HepG2 (cell line): ENCODE results near the gene KRT17. TPM values are rescaled to one million over a fixed set of nuclear protein-coding genes. Genes with fewer than 3 reads are reported as not detected.

Experiments used
- ATAC-seq: fragments of 200-7000 bp; cut with Tn5 transposase; 3 replicates; pipeline ENCODE4 v1.9.1; 2020; ENCODE audit warnings: mild to moderate bottlenecking, moderate library complexity
- BruUV-seq: library from RNA; stranded (reverse); fragments of 400-500 nt; replicated peaks from 2 replicates; lab custom pipeline; 2021; lab: Mats Ljungman, UMichigan
- CTCF ChIA-PET: fragments of 300-600 bp; formaldehyde crosslinking; extraction: SDS; loops from one replicate; lab custom pipeline; 2021; ENCODE audit warnings: low total read pairs, inconsistent platforms, low intra/inter-chr PET ratio; lab: Yijun Ruan, JAX
- POLR2A ChIA-PET: fragments of 350-600 bp; sonication (Branson Sonifier 250); formaldehyde crosslinking; loops from one replicate; lab custom pipeline; 2020; ENCODE audit warnings: antibody characterized with exemption, inconsistent platforms; lab: Yijun Ruan, JAX
- DNase-seq: peaks from one replicate; pipeline ENCODE4 v3.0.0-alpha.2; 2015; ENCODE audit warnings: low spot score
- FAIRE-seq: peaks from 3 replicates; lab custom pipeline; 2011; peaks lifted over from hg19 to GRCh38; lab: Jason Lieb, UNC
- H2AFZ ChIP-seq: one replicate; pipeline ENCODE4 v1.6.1; 2011; ENCODE audit warnings: low read length, inconsistent platforms
- H3K27ac ChIP-seq: fragments of 300-600 bp; 3 replicates; pipeline ENCODE4 v1.8.0; 2011; ENCODE audit warnings: mixed run types, mild to moderate bottlenecking, mixed read lengths, low read length, inconsistent platforms; ENCODE audit not compliant: insufficient read depth; ENCODE audit errors: extremely low read length
- H3K27me3 ChIP-seq, 2 experiments: fragments of 200-600 bp in 1 of 2; 2 replicates in 1 of 2; 3 replicates in 1 of 2; pipeline versions ENCODE4 v1.6.0 to v1.8.0; 2011; ENCODE audit warnings: low read length in 2 of 2, mild to moderate bottlenecking in 2 of 2, moderate library complexity in 2 of 2, inconsistent platforms in 1 of 2; ENCODE audit not compliant: insufficient read depth in 2 of 2, control insufficient read depth in 1 of 2
- H3K36me3 ChIP-seq, 2 experiments: fragments of 200-600 bp in 1 of 2; replicated peaks in 1 of 2; 2 replicates in 1 of 2; 3 replicates in 1 of 2; pipeline versions ENCODE4 v1.5.1 to v1.8.0; 2011; ENCODE audit warnings: low read length in 2 of 2, inconsistent platforms in 1 of 2; ENCODE audit not compliant: insufficient read depth in 2 of 2, control insufficient read depth in 1 of 2
- H3K4me1 ChIP-seq: 2 replicates; pipeline ENCODE4 v1.5.1; 2012; ENCODE audit warnings: low read length, inconsistent platforms; ENCODE audit not compliant: insufficient read depth
- H3K4me2 ChIP-seq: 2 replicates; pipeline ENCODE4 v1.6.0; 2011; ENCODE audit warnings: low read depth, low read length, inconsistent platforms
- H3K4me3 ChIP-seq, 3 experiments: fragments of 200-600 bp in 1 of 3; sonication (generic), shearing (Covaris generic) in 1 of 3; replicated peaks in 1 of 3; 2 replicates each; pipeline ENCODE4 v1.5.1; 2011 to 2016; ENCODE audit warnings: low read length in 3 of 3, inconsistent platforms in 2 of 3, low read depth in 2 of 3, mild to moderate bottlenecking in 2 of 3, control low read depth in 1 of 3, mixed read lengths in 1 of 3; ENCODE audit not compliant: insufficient read depth in 1 of 3
- H3K79me2 ChIP-seq: one replicate; pipeline ENCODE4 v1.6.1; 2011; ENCODE audit warnings: low read length, inconsistent platforms; ENCODE audit not compliant: insufficient read depth
- H3K9ac ChIP-seq: 2 replicates; pipeline ENCODE4 v1.6.0; 2011; ENCODE audit warnings: mild to moderate bottlenecking, low read depth, low read length, inconsistent platforms; ENCODE audit not compliant: insufficient read depth
- H3K9me3 ChIP-seq: 2 replicates; pipeline ENCODE4 v1.5.1; 2012; ENCODE audit warnings: mild to moderate bottlenecking, low read length
- H4K20me1 ChIP-seq: 2 replicates; pipeline ENCODE4 v1.6.0; 2011; ENCODE audit warnings: inconsistent platforms, mild to moderate bottlenecking, low read length, moderate library complexity; ENCODE audit not compliant: insufficient read depth
- DR1 ChIP-seq: sonication (generic); formaldehyde crosslinking; IDR thresholded peaks from 2 replicates; pipeline ENCODE4 v1.8.0; 2021; ENCODE audit warnings: mild to moderate bottlenecking, missing genetic modification reagents, inconsistent platforms
- JUNB ChIP-seq: sonication (generic); formaldehyde crosslinking; IDR thresholded peaks from 2 replicates; pipeline ENCODE4 v1.8.0; 2022; ENCODE audit warnings: missing genetic modification reagents, mild to moderate bottlenecking, borderline replicate concordance
- KLF16 ChIP-seq, 2 experiments: sonication (generic) in 1 of 2; formaldehyde crosslinking in 1 of 2; IDR thresholded peaks; 2 replicates each; pipeline versions ENCODE4 v1.6.1 to v1.8.0; 2016 to 2023; ENCODE audit warnings: missing genetic modification reagents in 2 of 2, missing compliant biosample characterization in 1 of 2
- MXI1 ChIP-seq: IDR thresholded peaks from 3 replicates; pipeline ENCODE4 v1.6.1; 2012; ENCODE audit warnings: low read depth, low read length, inconsistent platforms, borderline replicate concordance
- ONECUT2 ChIP-seq: sonication (generic); formaldehyde crosslinking; IDR thresholded peaks from 2 replicates; pipeline ENCODE4 v1.4.0; 2020; ENCODE audit warnings: missing genetic modification reagents
- POGZ ChIP-seq: sonication (generic); formaldehyde crosslinking; IDR thresholded peaks from 2 replicates; pipeline ENCODE4 v1.4.0; 2020; ENCODE audit warnings: mild to moderate bottlenecking, missing genetic modification reagents
- POLR2AphosphoS2 ChIP-seq: IDR thresholded peaks from 2 replicates; pipeline ENCODE4 v1.6.1; 2011; ENCODE audit warnings: low read depth, low read length, improper control_type of control experiment
- SALL1 ChIP-seq: sonication (generic); formaldehyde crosslinking; IDR thresholded peaks from 2 replicates; pipeline ENCODE4 v1.8.0; 2022; ENCODE audit warnings: mild to moderate bottlenecking, missing genetic modification reagents
- SAP130 ChIP-seq: IDR thresholded peaks from 2 replicates; pipeline ENCODE4 v1.6.1; 2016; ENCODE audit warnings: low read depth
- SCMH1 ChIP-seq: sonication (generic); formaldehyde crosslinking; IDR thresholded peaks from 2 replicates; pipeline ENCODE4 v1.9.0; 2021; ENCODE audit warnings: missing genetic modification reagents, mild to moderate bottlenecking, borderline replicate concordance
- SNAPC2 ChIP-seq: sonication (generic); formaldehyde crosslinking; IDR thresholded peaks from 2 replicates; pipeline ENCODE4 v1.8.1; 2022; ENCODE audit warnings: mild to moderate bottlenecking, missing genetic modification reagents
- THAP11 ChIP-seq: IDR thresholded peaks from 2 replicates; pipeline ENCODE4 v1.6.1; 2016; ENCODE audit warnings: missing biosample characterization, missing genetic modification reagents
- ZBTB3 ChIP-seq: sonication (generic); formaldehyde crosslinking; IDR thresholded peaks from 2 replicates; pipeline ENCODE4 v1.4.0; 2020; ENCODE audit warnings: low read depth, mild to moderate bottlenecking, moderate library complexity, missing genetic modification reagents, borderline replicate concordance
- ZNF263 ChIP-seq: sonication (generic); formaldehyde crosslinking; IDR thresholded peaks from 2 replicates; pipeline ENCODE4 v1.4.0; 2020; ENCODE audit warnings: missing genetic modification reagents
- ZNF510 ChIP-seq: sonication (generic); formaldehyde crosslinking; IDR thresholded peaks from 2 replicates; pipeline ENCODE4 v1.4.0; 2020; ENCODE audit warnings: low read depth, mild to moderate bottlenecking, missing genetic modification reagents
- ZNF550 ChIP-seq: sonication (generic); formaldehyde crosslinking; IDR thresholded peaks from 2 replicates; pipeline ENCODE4 v1.4.0; 2020; ENCODE audit warnings: mild to moderate bottlenecking, missing genetic modification reagents, borderline replicate concordance
- ZNF556 ChIP-seq: sonication (generic); formaldehyde crosslinking; IDR thresholded peaks from 2 replicates; pipeline ENCODE4 v1.4.0; 2020; ENCODE audit warnings: mild to moderate bottlenecking, missing genetic modification reagents, borderline replicate concordance
- ZNF598 ChIP-seq: sonication (generic); formaldehyde crosslinking; IDR thresholded peaks from 2 replicates; pipeline ENCODE4 v1.5.1; 2020; ENCODE audit warnings: mild to moderate bottlenecking, missing genetic modification reagents, borderline replicate concordance
- WGBS: methylation state at CpG from one replicate; pipeline ENCODE4 v1.1.6; 2017; ENCODE audit warnings: low lambda C conversion rate; 5-methylcytosine and 5-hydroxymethylcytosine counted together
- in situ Hi-C: cut with HindIII; loops from 2 replicates; pipeline ENCODE4 v1.10.0; 2017; ENCODE audit warnings: low pct_unique_long_range_greater_than_20kb; ENCODE audit not compliant: extremely low pct_ligation_motif_present
- intact Hi-C: fragments of 100-400 bp; cut with micrococcal nuclease; formaldehyde crosslinking; loops from one replicate; pipeline ENCODE4 v1.10.0; 2022; ENCODE audit not compliant: unreplicated experiment
- polyA plus RNA-seq, 8 experiments: library from polyadenylated mRNA; depleted of rRNA in 3 of 8; stranded (reverse) in 7 of 8; unstranded in 1 of 8; fragments of >200 nt; fragmentation: Illumina TruSeq in 4 of 8; extraction: Trizol in 4 of 8; gene quantifications; 2 replicates each; pipeline versions ENCODE4 v1.2.1 to v1.2.3, GENCODE V29; 2011 to 2016; ENCODE audit warnings: low read depth in 4 of 8, missing spikeins in 1 of 8, mixed read lengths in 1 of 8; ENCODE audit not compliant: insufficient read depth in 1 of 8
- total RNA-seq, 5 experiments: library from RNA; depleted of rRNA; stranded (reverse); fragments of >200 nt; fragmentation: Illumina TruSeq; extraction: Trizol; gene quantifications; 2 replicates each; pipeline ENCODE4 v1.2.3, GENCODE V29; 2016; ENCODE audit warnings: low read depth in 1 of 5
- TF ChIP-seq, protein P1 (sequence below): fragments of 450-650 bp; IDR thresholded peaks from 2 replicates; pipeline ENCODE4 v1.6.1; 2016
- TF ChIP-seq, protein P2 (sequence below): IDR thresholded peaks from 2 replicates; pipeline ENCODE4 v1.6.1; 2018; ENCODE audit warnings: missing genetic modification reagents

The KRT17 gene
- total and polyA plus RNA-seq, 2 of the 13 experiments (the other 11 are each of a cell fraction or from before 2014, with no cell fraction given) = 0.38 to 0.82 TPM

DNA sequence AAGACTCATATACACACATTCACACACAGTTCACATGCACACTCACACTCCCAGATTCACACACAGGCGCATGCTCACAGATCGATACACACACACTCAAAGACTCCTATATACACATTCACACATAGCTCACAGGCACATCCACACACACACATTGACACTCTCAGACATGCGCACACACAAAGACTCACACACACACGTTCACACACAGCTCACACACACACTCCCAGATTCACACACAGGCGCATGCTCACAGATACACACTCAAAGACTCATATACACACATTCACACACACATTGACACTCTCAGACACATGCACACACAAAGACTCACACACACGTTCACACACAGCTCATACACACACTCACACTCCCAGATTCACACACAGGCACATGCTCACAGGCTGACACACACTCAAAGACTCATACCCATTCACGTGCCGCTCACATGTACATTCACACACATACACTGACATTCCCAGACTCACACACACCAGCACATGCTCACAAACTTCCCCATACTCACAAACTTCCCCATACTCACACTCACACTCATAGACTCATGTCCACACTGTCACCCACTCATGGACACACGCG is 25.6 kb upstream of the KRT17 start (continued):
- TF ChIP-seq, protein P1, sequence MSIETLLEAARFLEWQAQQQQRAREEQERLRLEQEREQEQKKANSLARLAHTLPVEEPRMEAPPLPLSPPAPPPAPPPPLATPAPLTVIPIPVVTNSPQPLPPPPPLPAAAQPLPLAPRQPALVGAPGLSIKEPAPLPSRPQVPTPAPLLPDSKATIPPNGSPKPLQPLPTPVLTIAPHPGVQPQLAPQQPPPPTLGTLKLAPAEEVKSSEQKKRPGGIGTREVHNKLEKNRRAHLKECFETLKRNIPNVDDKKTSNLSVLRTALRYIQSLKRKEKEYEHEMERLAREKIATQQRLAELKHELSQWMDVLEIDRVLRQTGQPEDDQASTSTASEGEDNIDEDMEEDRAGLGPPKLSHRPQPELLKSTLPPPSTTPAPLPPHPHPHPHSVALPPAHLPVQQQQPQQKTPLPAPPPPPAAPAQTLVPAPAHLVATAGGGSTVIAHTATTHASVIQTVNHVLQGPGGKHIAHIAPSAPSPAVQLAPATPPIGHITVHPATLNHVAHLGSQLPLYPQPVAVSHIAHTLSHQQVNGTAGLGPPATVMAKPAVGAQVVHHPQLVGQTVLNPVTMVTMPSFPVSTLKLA = peak; percentile 86
- TF ChIP-seq, protein P2, sequence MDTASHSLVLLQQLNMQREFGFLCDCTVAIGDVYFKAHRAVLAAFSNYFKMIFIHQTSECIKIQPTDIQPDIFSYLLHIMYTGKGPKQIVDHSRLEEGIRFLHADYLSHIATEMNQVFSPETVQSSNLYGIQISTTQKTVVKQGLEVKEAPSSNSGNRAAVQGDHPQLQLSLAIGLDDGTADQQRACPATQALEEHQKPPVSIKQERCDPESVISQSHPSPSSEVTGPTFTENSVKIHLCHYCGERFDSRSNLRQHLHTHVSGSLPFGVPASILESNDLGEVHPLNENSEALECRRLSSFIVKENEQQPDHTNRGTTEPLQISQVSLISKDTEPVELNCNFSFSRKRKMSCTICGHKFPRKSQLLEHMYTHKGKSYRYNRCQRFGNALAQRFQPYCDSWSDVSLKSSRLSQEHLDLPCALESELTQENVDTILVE = no peak
- TF ChIP-seq SCMH1 (no peak), THAP11 (CRISPR knock-in tag) (no peak)

DNA sequence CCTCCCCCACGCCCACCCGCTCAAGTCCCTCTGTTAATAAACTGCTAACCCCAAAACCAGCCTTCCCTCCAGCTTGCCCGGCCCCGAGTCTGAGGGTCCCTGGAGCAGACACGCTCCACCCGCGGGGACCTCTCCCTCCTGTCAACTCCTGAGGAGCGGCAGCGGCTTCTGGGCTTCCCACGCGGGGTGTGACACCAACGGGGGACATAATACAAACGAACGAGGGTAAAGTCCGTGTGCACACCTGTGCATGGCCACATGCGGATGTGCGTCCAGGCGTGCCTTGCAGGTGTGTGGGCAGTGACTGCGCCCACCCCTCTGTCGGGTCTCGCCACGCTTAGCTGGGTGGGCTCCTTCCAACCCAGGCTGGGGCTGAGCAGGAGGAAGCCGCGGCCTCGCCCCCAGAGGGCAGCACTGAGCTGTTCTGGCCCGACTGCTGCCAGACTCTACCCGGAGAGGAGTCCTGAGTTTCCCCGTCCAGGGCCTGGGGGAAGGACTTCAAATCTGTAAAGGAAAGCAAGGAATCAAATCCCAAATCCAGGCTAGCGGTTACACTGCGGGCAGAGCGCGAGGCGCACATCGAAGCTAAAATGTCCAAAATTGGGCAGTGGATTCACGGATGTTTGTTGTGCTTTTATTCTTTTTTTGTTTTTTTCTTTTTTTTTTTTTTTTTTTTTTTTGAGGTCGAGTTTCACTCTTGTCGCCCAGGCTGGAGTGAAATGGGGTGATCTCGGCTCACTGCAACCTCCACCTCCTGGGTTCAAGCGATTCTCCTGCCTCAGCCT is 24.2 kb upstream of the KRT17 start:
- H3K36me3 ChIP-seq = no peaks in the 10 kb centered on the region
- H3K9ac ChIP-seq = peak overlapping the region; percentile 60
- CTCF ChIA-PET = interaction anchor here (1.0 to 11.1 kb wide), 10 partner anchors 12 to 845 kb away, joined by 3 to 242 read pairs (median 6); no protein-coding TSS in a partner anchor
- DNase-seq = peak; percentile 75
- peaks cover 5 to 20% of the 10 kb centered on the region in 2 experiments; a peak in 3 of 5 replicates for H3K27me3 ChIP-seq
- peak; percentile 90 for FAIRE-seq
- 4% methylated on average over 37 of the region's 39 CpGs for WGBS
- H3K4me3 ChIP-seq = peak overlapping the region; percentile 4 to 66 (median 37); a peak in 3 of 6 replicates
- H3K27ac ChIP-seq = no peak overlapping the region
- H3K9me3 ChIP-seq = no peaks in the 10 kb centered on the region
- H3K79me2 ChIP-seq = no peaks in the 10 kb centered on the region
- H2AFZ ChIP-seq = peak overlapping the region; percentile 75
- in situ Hi-C loops (no loop called here), intact Hi-C loops (loop anchor here (1.0 to 10.0 kb wide), 5 partner anchors 14 to 846 kb away; partner anchors contain the start of gene KRT9)
- H4K20me1 ChIP-seq = no peaks in the 10 kb centered on the region
- no TSS peak for BruUV-seq
- H3K4me2 ChIP-seq = peak overlapping the region; percentile 89
- peaks cover 33% of the 10 kb centered on the region for H3K4me1 ChIP-seq
- POLR2A ChIA-PET = interaction anchor here (0.9 to 1.1 kb wide), 3 partner anchors 14 to 100 kb away, joined by 4 to 7 read pairs (median 5); partner anchors contain the start of gene EIF1
- peak; percentile 89 for ATAC-seq
- TF ChIP-seq ZNF550 (CRISPR knock-in tag) (0 out of 2 replicates have a peak, but pooled peaks have one; percentile 82), SNAPC2 (CRISPR knock-in tag) (0 out of 2 replicates have a peak, but pooled peaks have one; percentile 5), ZNF556 (CRISPR knock-in tag) (0 out of 2 replicates have a peak, but pooled peaks have one; percentile 27), ZNF263 (CRISPR knock-in tag) (peak; percentile 61), ONECUT2 (no peak), ZNF510 (no peak), JUNB (CRISPR knock-in tag) (no peak), ZNF598 (CRISPR knock-in tag) (peak; percentile 65; the same call in 1 of the 2 replicates), MXI1 (0 out of 3 replicates have a peak, but pooled peaks have one; percentile 18), ZBTB3 (CRISPR knock-in tag) (no peak), POGZ (CRISPR knock-in tag) (no peak), KLF16 (CRISPR knock-in tag; IDR thresholded peaks at IDR 0.05) (0 out of 4 replicates have a peak, but pooled peaks of 1 of the 2 experiments have one; percentile 38), SAP130 (CRISPR knock-in tag) (peak; percentile 39; the same call in 1 of the 2 replicates), POLR2AphosphoS2 (no peak), DR1 (no peak), SALL1 (peak; percentile 75)
